Measurements from ENCODE around the gene LRRC3B.

Gene LRRC3B

GRCh38 chr3:26622621-26623418, at the start of gene LRRC3B:
LRRC3B (plus strand) TSS chr3:26622772; CDS start chr3:26709673, 86,901 bp downstream.
- H3K4me3 ChIP-seq (ENCODE audit: low read depth, low read length), result peak within 1 kb of the TSS; percentile 20

GRCh38 chr3:26574766-26575165, 47.8 kb upstream of the LRRC3B start:
- H3K27ac ChIP-seq (ENCODE audit: extremely low read depth, low read depth, low read length), result no peak overlapping the region
- no peaks in the 10 kb centered on the region for H3K9me3 ChIP-seq (ENCODE audit: control insufficient read depth, insufficient read depth, low read depth, low read length)
- CTCF ChIA-PET, result no interaction called here
- H3K4me1 ChIP-seq (ENCODE audit: control insufficient read depth, insufficient read depth, low read length), result no peaks in the 10 kb centered on the region
- H3K4me3 ChIP-seq (ENCODE audit: low read depth, low read length), result no peak overlapping the region
- POLR2A ChIA-PET, result no interaction called here
- TF ChIP-seq ZNF510 (tag by site-specific recombination; IDR thresholded peaks at IDR 0.05; ENCODE audit: insufficient replicate concordance) (no peak), MEIS1 (CRISPR knock-in tag; IDR thresholded peaks at IDR 0.05; ENCODE audit: borderline replicate concordance) (no peak), PRDM6 (tag by site-specific recombination; IDR thresholded peaks at IDR 0.05) (no peak), ZBTB44 (tag by site-specific recombination; IDR thresholded peaks at IDR 0.05) (no peak), ZNF501 (tag by site-specific recombination; IDR thresholded peaks at IDR 0.05) (no peak), IKZF3 (tag by site-specific recombination; IDR thresholded peaks at IDR 0.05) (no peak), ZNF792 (tag by site-specific recombination; IDR thresholded peaks at IDR 0.05) (no peak), GFI1B (tag by site-specific recombination; IDR thresholded peaks at IDR 0.05) (no peak), SCRT2 (tag by site-specific recombination; IDR thresholded peaks at IDR 0.05) (no peak), ZNF202 (tag by site-specific recombination; IDR thresholded peaks at IDR 0.05; ENCODE audit: borderline replicate concordance) (no peak), REPIN1 (tag by site-specific recombination; IDR thresholded peaks at IDR 0.05; ENCODE audit: low read depth) (no peak), ZNF571 (tag by site-specific recombination; IDR thresholded peaks at IDR 0.05) (no peak), AEBP2 (tag by site-specific recombination; IDR thresholded peaks at IDR 0.05; ENCODE audit: borderline replicate concordance) (no peak)
- no peaks in the 10 kb centered on the region for H3K36me3 ChIP-seq (ENCODE audit: control insufficient read depth in 2 of 2, insufficient read depth in 1 of 2, low read length in 2 of 2)

More at GRCh38 chr3:26622621-26623418, at the start of gene LRRC3B:
- Histone ChIP-seq H3K27ac (ENCODE audit: extremely low read depth, low read depth, low read length) (no peak within 1 kb of the TSS), H3K4me1 (ENCODE audit: control insufficient read depth, insufficient read depth, low read length) (no peaks in the 10 kb centered on the region), H3K36me3 (ENCODE audit: control insufficient read depth in 2 of 2, insufficient read depth in 1 of 2, low read length in 2 of 2) (no peaks in the 10 kb centered on the region), H3K9me3 (ENCODE audit: control insufficient read depth, insufficient read depth, low read depth, low read length) (no peaks in the 10 kb centered on the region)
- ChIA-PET POLR2A (no interaction called here), CTCF (no interaction called here)
- TF ChIP-seq SCRT2 (tag by site-specific recombination; IDR thresholded peaks at IDR 0.05) (peak; percentile 55), ZNF140 (tag by site-specific recombination; IDR thresholded peaks at IDR 0.05) (no peak), ZFHX2 (tag by site-specific recombination; conservative IDR thresholded peaks at IDR 0.05) (0 out of 2 replicates have a peak, but pooled peaks have one; percentile 10)

GRCh38 chr3:26579116-26579515, 43.5 kb upstream of the LRRC3B start:
- Histone ChIP-seq H3K4me3 (ENCODE audit: low read depth, low read length) (no peak overlapping the region), H3K4me1 (ENCODE audit: control insufficient read depth, insufficient read depth, low read length) (no peaks in the 10 kb centered on the region), H3K9me3 (ENCODE audit: control insufficient read depth, insufficient read depth, low read depth, low read length) (no peaks in the 10 kb centered on the region), H3K27ac (ENCODE audit: extremely low read depth, low read depth, low read length) (no peak overlapping the region), H3K36me3 (ENCODE audit: control insufficient read depth in 2 of 2, insufficient read depth in 1 of 2, low read length in 2 of 2) (no peaks in the 10 kb centered on the region)
- ChIA-PET CTCF (no interaction called here), POLR2A (no interaction called here)
- no peak for TF ChIP-seq KLF8 (tag by site-specific recombination; IDR thresholded peaks at IDR 0.05)
- no peak for TF ChIP-seq ZNF223 (tag by site-specific recombination; IDR thresholded peaks at IDR 0.05)
- no peak for TF ChIP-seq ZNF37A (tag by site-specific recombination; IDR thresholded peaks at IDR 0.05)
- no peak for TF ChIP-seq ZNF600 (tag by site-specific recombination; IDR thresholded peaks at IDR 0.05)
- no peak for TF ChIP-seq MZF1 (tag by site-specific recombination; IDR thresholded peaks at IDR 0.05; ENCODE audit: borderline replicate concordance)

Measured in HEK293 (cell line).